Dendritic cell treated with granulocyte-macrophage colony-stimulating factor and Interleukin-4, amounts not matched to agents 40 ng/mL and 50 ng/mL, for 4 days (primary cell): ENCODE measurements around the gene CRTAP.

ENCODE experiments used
- H3K27ac Mint-ChIP-seq: one replicate; pipeline ENCODE4 v1.8.0; 2022; ENCODE audit warnings: mild to moderate bottlenecking, mixed read lengths
- H3K27me3 Mint-ChIP-seq: one replicate; pipeline ENCODE4 v1.8.0; 2022; ENCODE audit warnings: mild to moderate bottlenecking, mixed read lengths
- H3K36me3 Mint-ChIP-seq: one replicate; pipeline ENCODE4 v1.8.0; 2022; ENCODE audit warnings: low read depth, mixed read lengths
- H3K4me1 Mint-ChIP-seq: one replicate; pipeline ENCODE4 v1.8.0; 2022; ENCODE audit warnings: low read depth, mixed read lengths
- H3K4me3 Mint-ChIP-seq: one replicate; pipeline ENCODE4 v1.8.0; 2022; ENCODE audit warnings: mild to moderate bottlenecking, moderate library complexity, mixed read lengths
- H3K9me3 Mint-ChIP-seq: one replicate; pipeline ENCODE4 v1.8.0; 2022; ENCODE audit warnings: mixed read lengths
- intact Hi-C: fragments of 100-400 bp; cut with micrococcal nuclease; formaldehyde crosslinking; loops from one replicate; pipeline ENCODE4 v1.15.0; 2022

CRTAP gene

DNA sequence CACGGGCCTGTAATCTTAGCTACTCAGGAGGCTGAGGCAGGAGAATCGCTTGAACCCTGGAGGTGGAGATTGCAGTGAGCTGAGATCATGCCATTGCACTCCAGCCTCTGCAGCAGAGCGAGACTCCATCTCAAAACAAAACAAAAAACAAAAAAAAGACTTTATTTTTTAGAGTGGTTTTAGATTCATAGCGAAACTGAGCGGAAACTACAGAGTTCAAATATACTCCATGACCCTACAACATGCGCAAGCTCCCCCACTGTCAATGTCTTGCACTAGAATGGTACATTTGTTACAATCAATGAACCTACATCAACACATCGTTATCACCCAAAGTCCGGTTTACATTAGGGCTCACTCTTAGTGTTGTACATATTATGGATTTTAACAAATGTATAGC lies 2.2 kb upstream of the CRTAP start:
- intact Hi-C loops: no loop called here
- Mint-ChIP-seq H3K9me3 (no peaks in the 10 kb centered on the region), H3K4me3 (no peak overlapping the region), H3K36me3 (no peaks in the 10 kb centered on the region), H3K27me3 (no peaks in the 10 kb centered on the region), H3K27ac (peak overlapping the region; percentile 79), H3K4me1 (peaks cover 46% of the 10 kb centered on the region)

GRCh38 chr3:33114622-33115023 lies 809 bp downstream of the CRTAP start:
- peaks cover 30% of the 10 kb centered on the region for H3K36me3 Mint-ChIP-seq
- no peaks in the 10 kb centered on the region for H3K9me3 Mint-ChIP-seq
- intact Hi-C loops: loop anchor here (1.0 kb wide), 1 partner anchor 18 kb away; no protein-coding TSS in a partner anchor
- peaks cover 53% of the 10 kb centered on the region for H3K4me1 Mint-ChIP-seq
- H3K27ac Mint-ChIP-seq: peak overlapping the region; percentile 91
- no peaks in the 10 kb centered on the region for H3K27me3 Mint-ChIP-seq
- H3K4me3 Mint-ChIP-seq: peak overlapping the region; percentile 91

DNA sequence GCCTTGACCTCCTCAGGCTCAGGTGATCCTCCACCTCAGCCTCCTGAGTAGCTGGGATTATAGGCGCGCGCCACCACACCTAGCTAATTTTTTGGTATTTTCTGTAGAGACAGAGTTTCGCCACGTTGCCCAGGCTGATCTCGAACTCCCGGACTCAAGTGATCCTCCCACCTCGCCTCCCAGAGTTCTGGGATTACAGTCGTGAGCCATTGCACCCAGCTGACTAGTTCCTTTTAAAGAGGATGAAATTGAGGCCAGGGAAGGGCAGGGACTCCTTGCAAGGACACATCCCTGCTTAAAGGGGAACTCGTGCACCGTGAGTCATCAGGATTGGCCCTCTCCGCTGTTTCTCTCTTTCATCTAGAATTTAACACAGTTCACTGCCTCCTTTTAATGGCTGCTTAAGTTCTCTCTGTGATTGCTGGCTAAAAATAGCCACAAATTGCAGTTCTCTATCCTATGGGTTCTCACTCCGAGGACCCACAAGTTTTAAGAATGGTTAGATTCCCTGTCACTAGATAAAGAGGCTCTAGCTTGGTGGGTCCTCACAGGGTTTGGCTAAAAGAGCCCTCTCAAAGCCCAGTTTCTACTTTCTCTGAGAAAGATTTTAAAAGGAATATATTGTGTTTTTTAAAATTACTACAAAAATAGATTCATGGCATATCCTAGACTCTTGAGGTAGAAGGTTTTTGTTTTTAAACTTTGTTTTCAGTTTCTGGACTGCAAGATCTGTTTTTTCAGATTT lies 1.4 kb downstream of the CRTAP start:
- H3K4me1 Mint-ChIP-seq: peaks cover 53% of the 10 kb centered on the region
- intact Hi-C loops: no loop called here
- H3K27ac Mint-ChIP-seq: peak overlapping the region; percentile 91

DNA sequence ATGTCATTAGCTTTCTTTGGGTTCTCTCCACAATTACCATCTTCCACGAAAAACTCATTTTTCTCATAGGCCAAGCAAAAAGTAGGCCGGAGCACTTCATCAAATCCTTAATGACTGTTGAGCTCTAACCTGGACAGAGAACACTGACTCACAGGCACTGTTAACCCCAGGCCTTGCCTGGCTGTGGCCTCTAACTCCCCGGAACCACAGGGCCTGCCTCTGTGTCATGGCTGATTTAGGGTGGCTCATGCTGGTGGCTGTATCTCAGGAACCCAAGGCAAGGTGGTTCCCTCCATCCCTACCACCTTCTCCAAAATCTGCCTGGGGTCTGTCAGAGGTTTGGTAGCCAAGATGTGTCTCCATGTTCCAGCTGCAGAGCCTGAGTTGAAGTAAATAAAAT lies 3.6 kb downstream of the CRTAP start:
- H3K9me3 Mint-ChIP-seq: no peaks in the 10 kb centered on the region
- peak overlapping the region; percentile 21 for H3K27ac Mint-ChIP-seq
- H3K4me1 Mint-ChIP-seq: peaks cover 58% of the 10 kb centered on the region

More for the DNA sequence above, 1.4 kb downstream of the CRTAP start:
- Mint-ChIP-seq H3K4me3 (peak overlapping the region; percentile 91), H3K9me3 (no peaks in the 10 kb centered on the region), H3K27me3 (no peaks in the 10 kb centered on the region), H3K36me3 (peaks cover 33% of the 10 kb centered on the region)

DNA sequence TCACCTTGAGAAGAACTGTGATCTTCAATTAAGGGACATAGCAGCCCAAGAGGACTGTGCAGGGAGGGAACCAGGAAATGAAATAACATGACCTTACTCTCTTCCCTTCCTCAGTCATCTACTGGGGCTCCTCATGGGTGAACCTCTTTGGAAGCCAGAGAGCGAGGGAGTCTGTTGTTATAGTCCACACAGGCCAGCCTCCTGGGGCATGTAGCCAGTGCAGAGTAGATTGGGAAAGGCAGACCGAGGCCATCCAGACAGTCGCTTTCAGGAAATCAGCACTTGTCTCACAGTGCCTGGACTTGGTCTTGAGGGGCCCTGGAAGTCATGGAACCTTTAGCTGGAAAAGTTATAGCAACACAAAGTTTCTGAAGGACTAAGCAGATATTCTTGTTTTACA lies 6.1 kb downstream of the CRTAP start:
- Mint-ChIP-seq H3K9me3 (no peaks in the 10 kb centered on the region), H3K36me3 (peaks cover 80% of the 10 kb centered on the region), H3K27me3 (no peaks in the 10 kb centered on the region), H3K27ac (peak overlapping the region; percentile 4), H3K4me1 (peaks cover 59% of the 10 kb centered on the region), H3K4me3 (no peak overlapping the region)
- intact Hi-C loops: no loop called here

More for the DNA sequence above, 3.6 kb downstream of the CRTAP start:
- Mint-ChIP-seq H3K36me3 (peaks cover 56% of the 10 kb centered on the region), H3K4me3 (no peak overlapping the region), H3K27me3 (no peaks in the 10 kb centered on the region)
- intact Hi-C loops: no loop called here

DNA sequence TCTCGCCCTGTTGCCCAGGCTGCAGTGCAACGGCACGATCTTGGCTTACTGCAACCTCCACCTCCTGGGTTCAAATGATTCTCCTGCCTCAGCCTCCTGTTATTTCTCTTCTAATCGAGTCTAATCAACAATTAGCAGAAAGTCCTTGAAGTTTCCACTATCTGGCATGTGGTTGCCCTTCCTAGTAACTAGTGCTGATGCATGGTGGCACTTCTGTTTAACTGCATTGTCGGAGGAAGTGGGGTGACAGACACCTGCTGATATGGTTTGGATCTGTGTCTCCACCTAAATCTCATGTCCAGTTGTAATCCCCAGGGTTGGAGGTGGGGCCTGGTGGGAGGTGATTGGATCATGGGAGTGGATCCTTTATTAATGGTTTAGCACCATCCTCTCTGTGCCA lies 9.2 kb downstream of the CRTAP start:
- H3K27ac Mint-ChIP-seq: peak overlapping the region; percentile 63
- peaks cover 89% of the 10 kb centered on the region for H3K36me3 Mint-ChIP-seq
- H3K4me3 Mint-ChIP-seq: no peak overlapping the region
- intact Hi-C loops: no loop called here
- no peaks in the 10 kb centered on the region for H3K9me3 Mint-ChIP-seq
- peaks cover 45% of the 10 kb centered on the region for H3K4me1 Mint-ChIP-seq
- H3K27me3 Mint-ChIP-seq: no peaks in the 10 kb centered on the region

DNA sequence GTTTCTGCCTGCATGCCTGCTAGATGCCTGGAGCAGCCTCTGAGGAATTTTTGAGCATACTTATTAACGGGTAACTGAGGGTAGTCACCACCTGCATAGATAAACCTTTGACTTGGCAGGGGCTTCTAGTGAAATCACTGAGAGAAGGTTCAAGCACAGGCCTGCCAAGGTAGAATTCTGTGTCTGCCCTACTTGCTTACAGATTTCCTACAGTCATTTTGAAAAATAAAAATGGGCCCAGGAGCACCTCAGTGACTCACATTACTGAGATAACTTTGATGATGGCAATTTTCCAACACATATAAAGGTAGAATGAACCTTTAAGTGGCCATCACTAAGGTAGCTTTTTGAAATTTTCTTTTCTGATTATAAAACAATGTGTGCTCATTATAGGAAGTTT lies 10.8 kb downstream of the CRTAP start:
- intact Hi-C loops: no loop called here
- Mint-ChIP-seq H3K4me1 (peaks cover 29% of the 10 kb centered on the region), H3K9me3 (no peaks in the 10 kb centered on the region), H3K36me3 (peaks cover 81% of the 10 kb centered on the region), H3K27ac (no peak overlapping the region), H3K4me3 (no peak overlapping the region), H3K27me3 (no peaks in the 10 kb centered on the region)

- H3K27me3 Mint-ChIP-seq: no peaks in the 10 kb centered on the region
- H3K9me3 Mint-ChIP-seq: no peaks in the 10 kb centered on the region
- H3K4me3 Mint-ChIP-seq: no peak overlapping the region
- peaks cover 21% of the 10 kb centered on the region for H3K4me1 Mint-ChIP-seq
- intact Hi-C loops: no loop called here
- H3K36me3 Mint-ChIP-seq: peaks cover 84% of the 10 kb centered on the region
- no peak overlapping the region for H3K27ac Mint-ChIP-seq
Measured at GRCh38 chr3:33125840-33126239, 12.0 kb downstream of the CRTAP start.

DNA sequence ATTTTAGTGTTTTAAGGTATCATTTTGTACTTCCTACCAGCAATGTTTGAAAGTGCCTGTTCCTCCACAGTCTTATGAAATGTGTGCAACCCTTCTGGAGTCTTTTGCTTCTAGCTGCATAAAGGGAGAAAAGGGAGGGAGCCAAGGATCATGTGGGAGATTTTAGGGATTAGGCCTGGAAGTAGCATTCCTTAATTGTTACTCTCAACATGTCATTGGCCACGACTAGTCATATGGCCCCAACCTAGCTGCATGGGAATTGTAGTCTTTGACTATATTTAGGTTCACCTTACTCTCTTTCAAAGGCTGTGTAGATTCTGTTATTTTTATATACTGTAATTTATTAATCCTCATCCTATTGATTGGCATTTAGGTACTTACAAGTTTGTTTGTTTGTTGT lies 14.9 kb downstream of the CRTAP start:
- Mint-ChIP-seq H3K4me1 (no peaks in the 10 kb centered on the region), H3K27ac (no peak overlapping the region), H3K4me3 (no peak overlapping the region), H3K27me3 (no peaks in the 10 kb centered on the region), H3K36me3 (peaks cover 84% of the 10 kb centered on the region), H3K9me3 (no peaks in the 10 kb centered on the region)
- intact Hi-C loops: no loop called here

GRCh38 chr3:33130144-33130543 lies 16.3 kb downstream of the CRTAP start:
- Mint-ChIP-seq H3K27me3 (no peaks in the 10 kb centered on the region), H3K9me3 (no peaks in the 10 kb centered on the region), H3K27ac (no peak overlapping the region), H3K4me1 (no peaks in the 10 kb centered on the region), H3K4me3 (no peak overlapping the region), H3K36me3 (peaks cover 84% of the 10 kb centered on the region)
- intact Hi-C loops: loop anchor here (5.0 kb wide), 1 partner anchor 122 kb away; no protein-coding TSS in a partner anchor

DNA sequence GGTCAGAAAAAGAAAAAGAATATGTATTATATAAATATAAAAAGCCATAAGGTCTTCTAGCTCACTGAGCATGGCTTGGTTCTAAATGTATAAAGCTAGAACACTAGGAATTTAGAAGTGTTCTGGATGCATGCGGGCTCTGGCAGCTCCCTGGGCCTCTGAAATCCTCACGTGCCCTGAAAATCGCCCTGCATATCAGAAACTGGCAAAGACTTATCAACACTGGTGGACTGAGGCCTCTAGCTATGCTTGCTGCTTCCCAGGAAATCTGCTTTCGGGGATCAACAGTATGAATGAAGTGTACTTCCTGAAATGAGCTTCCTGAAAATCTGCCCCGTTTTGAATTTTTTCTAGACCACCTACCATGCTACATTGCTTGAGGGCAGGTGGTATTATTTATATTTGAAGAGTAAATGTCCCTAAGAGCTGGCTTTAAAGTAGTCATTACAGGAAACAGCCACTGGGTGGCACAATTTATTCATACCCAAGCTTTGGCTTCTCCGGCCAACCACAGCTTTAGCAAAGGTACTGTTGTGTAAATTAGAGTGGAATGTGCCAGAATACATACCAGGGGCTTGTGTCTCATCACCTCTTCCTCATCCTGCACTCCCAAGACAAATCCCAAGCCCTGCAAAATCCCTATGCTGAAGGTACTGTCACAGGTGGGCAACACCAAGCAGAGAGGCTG lies 17.7 kb downstream of the CRTAP start:
- Mint-ChIP-seq H3K27ac (no peak overlapping the region), H3K36me3 (peaks cover 84% of the 10 kb centered on the region), H3K27me3 (no peaks in the 10 kb centered on the region)

DNA sequence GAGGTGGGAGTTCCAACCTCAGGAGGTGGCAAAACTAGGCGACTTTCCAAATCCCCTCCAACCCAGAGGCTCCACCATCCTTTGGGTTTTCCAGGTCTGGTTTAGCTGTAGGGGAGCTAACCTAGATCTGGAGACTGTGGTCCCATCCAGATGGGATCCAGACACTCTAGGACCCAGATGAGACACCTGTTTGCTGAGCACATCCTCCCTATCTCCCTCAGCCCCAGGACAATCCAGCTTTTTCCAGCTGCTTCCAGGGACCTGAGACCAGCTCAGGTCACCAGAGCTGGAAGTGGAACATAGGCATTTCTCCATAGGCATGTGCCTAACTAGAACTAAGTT lies 18.2 kb downstream of the CRTAP start:
- Mint-ChIP-seq H3K27me3 (no peaks in the 10 kb centered on the region), H3K4me3 (no peak overlapping the region), H3K4me1 (no peaks in the 10 kb centered on the region), H3K36me3 (peaks cover 84% of the 10 kb centered on the region), H3K9me3 (no peaks in the 10 kb centered on the region), H3K27ac (peak overlapping the region; percentile 31)
- intact Hi-C loops: loop anchor here (5.0 kb wide), 1 partner anchor 120 kb away; no protein-coding TSS in a partner anchor

More for the DNA sequence above, 17.7 kb downstream of the CRTAP start:
- Mint-ChIP-seq H3K9me3 (no peaks in the 10 kb centered on the region), H3K4me3 (no peak overlapping the region), H3K4me1 (no peaks in the 10 kb centered on the region)
- intact Hi-C loops: loop anchor here (1.0 to 5.0 kb wide), 2 partner anchors 121 to 242 kb away; no protein-coding TSS in a partner anchor

DNA sequence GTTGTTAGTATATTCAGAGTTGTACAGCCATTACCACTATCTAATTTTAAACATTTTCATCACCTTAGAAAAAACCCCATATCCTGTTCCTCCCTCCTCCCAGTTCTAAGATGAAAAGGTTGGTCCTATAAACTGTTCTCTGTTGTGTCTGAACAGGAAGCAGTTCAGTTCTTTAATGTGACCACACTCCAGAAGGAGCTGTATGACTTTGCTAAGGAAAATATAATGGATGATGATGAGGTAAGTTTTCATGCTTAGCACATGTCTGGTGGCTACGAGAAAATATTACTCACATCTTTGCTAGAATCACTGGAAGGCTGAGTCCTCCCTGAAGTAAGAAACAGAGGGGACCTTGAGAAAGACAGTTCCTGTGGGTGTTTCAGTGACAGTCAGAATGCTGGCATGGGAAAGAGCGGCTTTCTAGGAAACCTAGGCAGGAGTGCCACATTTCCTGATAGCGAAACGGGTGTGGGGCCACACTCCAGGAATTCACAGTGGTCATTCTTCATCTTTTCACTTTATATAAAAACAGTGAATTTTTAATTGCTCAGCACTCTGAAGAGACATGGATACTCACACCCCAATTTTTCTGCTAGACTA lies 20.3 kb downstream of the CRTAP start:
- Mint-ChIP-seq H3K27ac (no peak overlapping the region), H3K4me3 (no peak overlapping the region), H3K4me1 (no peaks in the 10 kb centered on the region), H3K36me3 (peaks cover 94% of the 10 kb centered on the region), H3K27me3 (no peaks in the 10 kb centered on the region), H3K9me3 (no peaks in the 10 kb centered on the region)
- intact Hi-C loops: loop anchor here (5.0 kb wide), 1 partner anchor 118 kb away; no protein-coding TSS in a partner anchor

DNA sequence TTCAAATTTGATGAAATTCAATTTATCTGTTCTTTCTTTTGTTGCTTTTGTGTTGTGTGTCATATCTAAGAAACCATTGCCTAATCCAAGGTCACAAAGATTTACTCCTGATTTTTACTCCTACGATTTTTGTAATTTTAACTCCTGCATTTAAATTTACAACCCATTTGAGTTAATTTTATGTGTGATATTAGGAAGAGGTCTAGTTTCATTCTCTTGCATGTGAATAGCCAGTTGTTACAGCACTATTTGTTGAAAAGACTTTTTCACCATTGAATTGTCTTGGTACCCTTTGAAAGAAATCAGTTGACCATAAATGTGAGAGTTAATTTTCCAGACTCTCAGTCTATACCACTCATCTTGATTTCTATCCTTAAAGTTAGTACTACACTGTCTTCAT lies 23.9 kb downstream of the CRTAP start:
- Mint-ChIP-seq H3K4me3 (no peak overlapping the region), H3K27me3 (no peaks in the 10 kb centered on the region), H3K36me3 (peaks cover 91% of the 10 kb centered on the region), H3K27ac (no peak overlapping the region), H3K4me1 (no peaks in the 10 kb centered on the region), H3K9me3 (no peaks in the 10 kb centered on the region)
- intact Hi-C loops: no loop called here
